Measurements from ENCODE around the gene SND1.
"Not testable (repeated sequence)": the region's sequence is repeated elsewhere in the genome, so short reads cannot be mapped to it uniquely, and the experiment has no call there.

The SND1 gene

GRCh38 chr7:127653396-127653795, 1.4 kb downstream of the SND1 start:
- no peak for DNase-seq

GRCh38 chr7:127654404-127655394, 2.7 kb downstream of the SND1 start:
- no peak for DNase-seq

GRCh38 chr7:127655720-127656119, 3.7 kb downstream of the SND1 start:
- DNase-seq: no peak

GRCh38 chr7:127657500-127657899, 5.5 kb downstream of the SND1 start:
- DNase-seq: no peak

GRCh38 chr7:127658970-127659630, 7.1 kb downstream of the SND1 start:
- DNase-seq: no peak

- DNase-seq: no peak
Observed at GRCh38 chr7:127665922-127666321, 13.9 kb downstream of the SND1 start.

GRCh38 chr7:127666602-127667001, 14.6 kb downstream of the SND1 start:
- DNase-seq: no peak

GRCh38 chr7:127667017-127667670, 15.2 kb downstream of the SND1 start:
- DNase-seq: no peak

- DNase-seq: no peak
Observed at GRCh38 chr7:127667759-127668530, 16.0 kb downstream of the SND1 start.

GRCh38 chr7:127671341-127671740, 19.3 kb downstream of the SND1 start:
- no peak for DNase-seq

- no peak for DNase-seq
Observed at GRCh38 chr7:127673902-127674301, 21.9 kb downstream of the SND1 start.

GRCh38 chr7:127674361-127674760, 22.4 kb downstream of the SND1 start:
- no peak for DNase-seq

- not testable (repeated sequence) for DNase-seq
Observed at GRCh38 chr7:127674923-127675322, 22.9 kb downstream of the SND1 start.

GRCh38 chr7:127675721-127676120, 23.7 kb downstream of the SND1 start:
- no peak for DNase-seq

GRCh38 chr7:127677433-127678230, 25.6 kb downstream of the SND1 start:
- DNase-seq: no peak

- DNase-seq: no peak
Observed at GRCh38 chr7:127678337-127678736, 26.3 kb downstream of the SND1 start.

GRCh38 chr7:127678947-127679346, 27.0 kb downstream of the SND1 start:
- no peak for DNase-seq

GRCh38 chr7:127680983-127681382, 29.0 kb downstream of the SND1 start:
- no peak for DNase-seq

GRCh38 chr7:127682140-127682539, 30.1 kb downstream of the SND1 start:
- no peak for DNase-seq

GRCh38 chr7:127683776-127684681, 32.0 kb downstream of the SND1 start:
- DNase-seq: no peak

All from effector CD8-positive, alpha-beta T cell (primary cell).